ENCODE data around the gene KREMEN1.

KREMEN1 gene

DNA sequence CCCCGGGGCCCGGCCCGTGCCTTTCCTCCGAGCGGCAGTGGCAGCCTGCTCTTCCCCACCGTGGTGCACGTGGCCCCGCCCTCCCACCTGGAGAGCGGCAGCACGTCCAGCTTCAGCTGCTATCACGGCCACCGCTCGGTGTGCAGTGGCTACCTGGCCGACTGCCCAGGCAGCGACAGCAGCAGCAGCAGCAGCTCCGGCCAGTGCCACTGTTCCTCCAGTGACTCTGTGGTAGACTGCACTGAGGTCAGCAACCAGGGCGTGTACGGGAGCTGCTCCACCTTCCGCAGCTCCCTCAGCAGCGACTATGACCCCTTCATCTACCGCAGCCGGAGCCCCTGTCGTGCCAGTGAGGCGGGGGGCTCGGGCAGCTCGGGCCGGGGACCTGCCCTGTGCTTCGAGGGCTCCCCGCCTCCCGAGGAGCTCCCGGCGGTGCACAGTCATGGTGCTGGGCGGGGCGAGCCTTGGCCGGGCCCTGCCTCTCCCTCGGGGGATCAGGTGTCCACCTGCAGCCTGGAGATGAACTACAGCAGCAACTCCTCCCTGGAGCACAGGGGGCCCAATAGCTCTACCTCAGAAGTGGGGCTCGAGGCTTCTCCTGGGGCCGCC lies 23.1 kb upstream of the KREMEN1 start:
- no peak for DNase-seq (ENCODE audit: low spot score)

DNA sequence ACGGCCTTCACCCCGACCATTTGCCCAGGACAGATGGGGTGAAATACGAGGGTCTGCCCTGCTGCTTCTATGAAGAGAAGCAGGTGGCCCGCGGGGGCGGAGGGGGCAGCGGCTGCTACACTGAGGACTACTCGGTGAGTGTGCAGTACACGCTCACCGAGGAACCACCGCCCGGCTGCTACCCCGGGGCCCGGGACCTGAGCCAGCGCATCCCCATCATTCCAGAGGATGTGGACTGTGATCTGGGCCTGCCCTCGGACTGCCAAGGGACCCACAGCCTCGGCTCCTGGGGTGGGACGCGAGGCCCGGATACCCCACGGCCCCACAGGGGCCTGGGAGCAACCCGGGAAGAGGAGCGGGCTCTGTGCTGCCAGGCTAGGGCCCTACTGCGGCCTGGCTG lies 22.4 kb upstream of the KREMEN1 start:
- no peak for DNase-seq (ENCODE audit: low spot score)

DNA sequence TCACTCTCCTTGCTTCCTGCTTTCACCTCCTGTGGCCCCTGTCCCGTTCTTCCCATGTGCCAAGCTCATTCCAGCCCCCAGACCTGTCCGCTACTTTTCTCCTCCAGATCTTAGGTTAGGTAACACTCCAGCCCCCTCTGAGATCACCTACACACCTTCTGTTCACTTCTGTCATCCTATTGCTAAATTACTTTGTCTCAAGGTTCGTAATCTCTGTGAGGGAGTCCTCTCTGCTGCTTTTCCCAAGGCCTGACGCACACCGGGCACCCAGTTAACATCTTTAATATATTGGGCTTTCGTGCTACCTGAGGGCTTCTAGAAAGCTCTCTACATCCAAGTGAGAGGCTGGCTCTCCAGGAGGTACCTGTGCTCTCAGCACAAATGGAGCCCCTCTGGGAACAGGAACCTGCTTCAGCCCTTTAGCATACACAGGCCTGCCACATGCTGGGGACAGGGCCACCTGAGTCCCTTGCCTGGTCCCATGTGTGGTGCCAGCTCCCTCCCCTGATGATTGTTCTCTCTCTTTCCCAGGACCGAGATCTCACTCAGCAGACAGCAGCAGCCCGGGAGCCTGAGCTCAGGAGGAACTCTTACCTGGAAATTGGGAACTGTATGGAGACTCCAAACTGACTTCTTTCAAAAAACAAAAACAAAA lies 19.7 kb upstream of the KREMEN1 start:
- DNase-seq (ENCODE audit: low spot score): no peak

DNA sequence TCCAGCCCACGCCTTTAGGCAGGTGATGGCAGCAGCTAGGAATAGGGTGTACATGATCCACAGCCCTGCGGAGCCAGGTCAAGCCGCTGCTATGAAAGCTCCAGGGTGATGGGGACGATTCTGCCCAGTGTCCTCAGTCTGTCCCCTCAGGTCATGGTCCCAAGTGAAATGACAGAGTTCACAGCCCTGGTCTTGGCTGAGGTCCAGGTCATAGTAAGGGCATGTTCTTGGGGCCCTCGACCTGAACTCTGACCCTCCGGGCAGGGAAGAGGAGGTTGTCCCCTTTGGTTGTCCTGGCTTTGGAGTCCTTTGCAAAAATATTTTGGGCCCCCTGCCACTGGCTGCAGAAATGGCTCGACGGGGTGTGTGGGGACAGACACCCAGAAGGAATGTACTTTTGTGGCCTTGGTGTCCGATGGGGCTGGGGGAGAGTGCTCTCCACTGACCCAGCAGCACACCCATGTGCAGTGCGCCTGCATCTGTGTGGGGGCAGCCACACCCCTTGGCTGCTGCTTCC lies 18.5 kb upstream of the KREMEN1 start:
- DNase-seq (ENCODE audit: low spot score): no peak

DNA sequence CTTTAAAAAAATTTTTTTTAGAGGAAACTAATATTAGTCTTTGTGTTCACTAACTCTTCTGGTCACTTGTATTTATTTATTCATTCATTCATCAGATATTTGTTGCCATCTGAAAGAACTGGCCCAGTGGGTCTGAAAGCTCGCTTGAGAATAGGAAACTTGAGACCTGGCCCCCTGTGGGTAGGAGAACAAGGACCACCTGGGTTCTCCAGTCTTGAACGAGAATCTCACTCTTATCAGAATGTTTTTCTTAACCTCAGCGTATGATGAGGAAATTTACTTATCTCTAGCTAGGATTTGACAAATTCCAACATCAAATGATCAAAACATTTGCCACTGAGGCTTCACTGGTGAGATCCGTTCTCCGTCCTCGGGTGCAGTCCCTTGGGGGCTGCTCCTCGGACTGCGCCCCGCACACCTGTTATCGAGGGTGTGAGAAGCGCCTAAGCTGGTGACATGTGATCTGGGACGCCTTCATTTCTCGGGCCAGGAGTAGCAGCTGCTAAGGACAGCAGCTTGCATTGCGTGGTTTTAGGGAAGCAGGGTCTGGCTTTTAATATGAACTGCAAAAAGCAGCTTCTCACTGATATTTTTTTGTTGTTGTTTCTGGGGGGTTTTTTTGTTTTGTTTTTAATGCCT lies 17.5 kb upstream of the KREMEN1 start:
- no peak for DNase-seq (ENCODE audit: low spot score)

DNA sequence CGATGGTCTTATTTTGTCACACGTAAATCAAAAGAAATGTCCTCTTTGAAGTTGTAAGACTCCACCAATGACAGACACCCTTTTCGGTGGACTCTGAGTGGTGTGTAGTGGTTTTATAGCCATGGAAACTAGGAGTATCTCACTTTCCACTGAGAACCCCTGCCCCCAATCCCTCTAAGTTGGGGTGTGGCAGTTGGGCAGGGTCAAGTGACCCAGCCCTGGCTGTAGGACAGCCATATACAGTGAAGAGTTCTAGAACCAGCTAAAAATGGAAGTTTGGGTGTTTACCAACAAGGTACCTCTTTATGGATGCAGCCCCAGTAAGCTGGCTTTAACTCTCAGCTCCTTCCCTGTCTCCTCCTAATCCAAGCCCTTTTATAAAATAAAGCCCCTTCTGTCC lies 16.4 kb upstream of the KREMEN1 start:
- no peak for DNase-seq (ENCODE audit: low spot score)

DNA sequence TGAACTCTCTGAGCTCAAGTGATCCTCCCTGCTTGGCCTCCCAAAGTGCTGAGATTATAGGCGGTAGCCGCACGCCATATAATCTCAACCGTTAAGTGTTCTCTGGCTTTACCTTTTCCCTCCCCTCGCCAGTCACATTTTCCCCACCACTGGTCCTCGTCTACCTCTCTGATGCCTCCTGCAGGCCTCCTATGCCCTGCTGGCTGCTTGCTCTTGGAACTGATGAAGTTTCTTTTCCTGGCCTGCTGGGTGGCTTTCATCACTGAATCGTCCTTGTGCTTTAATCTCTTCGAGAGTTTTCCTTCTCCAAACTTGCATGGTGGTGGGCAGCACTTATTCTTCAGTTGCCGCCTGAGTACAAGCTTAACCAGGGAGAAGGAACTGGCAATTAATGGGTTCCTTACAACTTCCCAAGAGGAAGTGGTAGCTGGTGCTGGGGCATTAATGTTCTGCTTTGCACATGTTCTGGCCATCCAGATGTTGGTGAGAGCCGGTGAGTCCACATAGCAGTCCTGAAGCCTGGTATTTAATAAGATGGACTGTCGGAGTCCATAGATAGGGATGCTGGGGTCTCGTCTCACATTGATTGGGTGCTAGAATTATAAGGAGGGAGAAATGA lies 12.5 kb upstream of the KREMEN1 start:
- no peak for DNase-seq (ENCODE audit: low spot score)

DNA sequence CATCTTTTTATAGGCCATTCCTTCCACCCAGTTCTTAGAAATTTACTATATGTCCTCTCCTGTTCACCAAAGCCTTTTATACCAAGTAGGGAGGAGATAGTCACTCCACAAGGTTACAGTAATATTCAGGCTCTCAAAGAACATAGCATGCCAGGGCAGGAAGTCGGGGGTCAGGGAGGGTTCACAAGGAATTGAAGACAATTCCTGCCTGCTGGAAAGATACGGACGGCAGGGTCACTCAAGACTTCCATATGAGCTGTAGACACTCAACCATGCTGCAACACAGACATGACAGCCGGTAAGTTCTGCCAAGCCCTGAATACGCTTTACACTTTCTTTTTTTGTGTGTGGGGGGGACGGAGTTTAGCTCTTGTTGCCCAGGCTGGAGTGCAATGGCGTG lies 11.9 kb upstream of the KREMEN1 start:
- no peak for DNase-seq (ENCODE audit: low spot score)

DNA sequence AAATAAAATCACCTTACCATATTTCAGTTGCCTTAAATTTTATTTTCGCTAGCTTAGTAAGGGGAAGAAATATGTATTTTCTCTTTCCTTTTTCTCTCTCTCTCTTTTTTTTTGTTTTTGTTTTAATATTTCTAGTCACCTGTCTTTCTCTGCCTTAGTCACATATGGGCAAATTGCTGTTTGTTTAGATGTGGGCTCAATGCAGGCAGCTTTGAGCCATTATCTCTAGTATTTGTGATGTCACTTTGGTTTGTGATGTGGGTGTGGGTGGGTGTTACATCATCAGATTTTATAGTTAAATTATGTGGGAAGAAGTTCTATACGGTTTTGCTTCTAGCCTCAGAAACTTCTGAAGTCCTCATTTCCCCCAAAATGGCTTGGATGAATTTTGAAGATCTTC lies 11.1 kb upstream of the KREMEN1 start, which contains the start of gene C22orf31:
C22orf31 (minus strand) TSS at position 59 of the 400 bp plus-strand sequence; CDS start at position 20, 39 bp downstream.
- no peak for DNase-seq (ENCODE audit: low spot score)

DNA sequence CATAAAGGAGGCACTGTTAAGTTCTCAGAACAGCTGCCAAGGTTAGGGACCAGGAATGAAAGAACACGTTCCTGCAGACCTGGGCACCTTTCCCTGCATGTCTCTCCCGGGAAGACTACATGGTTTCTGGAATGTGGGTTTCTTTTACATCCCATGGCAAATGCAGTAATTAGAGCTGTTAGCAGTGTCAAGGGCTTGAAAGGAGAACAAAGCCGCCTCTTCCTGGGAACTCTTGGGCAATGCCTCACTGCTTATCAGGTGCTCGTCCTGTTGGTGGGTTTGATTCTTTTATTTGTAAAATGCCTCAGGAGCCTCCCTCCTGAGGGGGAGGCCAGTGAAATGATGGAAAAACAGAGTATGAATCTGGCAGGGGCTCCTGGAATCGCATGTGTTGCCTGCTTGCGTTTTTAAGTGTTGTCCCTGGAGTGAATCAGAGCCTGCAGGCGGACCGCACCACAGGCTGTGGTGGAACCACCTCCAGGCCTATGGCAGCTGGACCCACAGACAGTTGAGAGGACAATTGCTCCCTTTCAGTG lies 10.5 kb upstream of the KREMEN1 start:
- no peak for DNase-seq (ENCODE audit: low spot score)

DNA sequence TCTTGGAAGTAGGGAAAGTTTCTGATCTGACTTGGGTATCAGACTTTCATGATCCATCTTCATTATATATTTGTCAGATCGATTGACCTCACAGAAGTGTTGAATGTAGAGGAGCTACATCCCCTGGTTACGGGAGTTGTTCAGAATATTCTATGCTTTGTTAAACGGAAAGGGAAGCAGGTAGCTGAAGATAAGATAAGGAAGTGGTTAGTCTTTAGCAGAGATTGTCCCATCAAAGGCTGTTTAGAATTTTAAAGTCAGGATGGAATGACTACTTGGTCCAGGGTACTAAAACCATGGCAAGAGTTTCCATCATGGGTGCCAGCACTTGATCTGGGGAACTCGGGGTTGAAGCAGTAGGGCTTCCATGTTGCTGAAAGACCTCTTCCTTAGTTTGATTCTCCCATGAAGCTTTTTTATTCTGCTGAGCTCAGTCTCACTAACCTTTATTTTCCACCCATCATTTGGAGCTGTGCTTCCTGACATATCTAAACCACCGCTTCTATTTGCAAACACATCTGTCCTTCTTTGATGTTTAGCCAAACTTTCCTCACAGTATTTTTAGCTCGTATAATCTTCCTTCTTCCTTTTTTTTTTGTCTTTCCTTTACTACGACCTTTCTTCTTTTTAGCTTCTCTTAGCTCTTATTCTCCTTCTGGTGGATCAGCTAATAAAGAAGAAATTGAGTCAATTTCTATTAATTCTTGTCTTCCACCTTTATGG lies 7.2 kb upstream of the KREMEN1 start:
- DNase-seq (ENCODE audit: low spot score): no peak

DNA sequence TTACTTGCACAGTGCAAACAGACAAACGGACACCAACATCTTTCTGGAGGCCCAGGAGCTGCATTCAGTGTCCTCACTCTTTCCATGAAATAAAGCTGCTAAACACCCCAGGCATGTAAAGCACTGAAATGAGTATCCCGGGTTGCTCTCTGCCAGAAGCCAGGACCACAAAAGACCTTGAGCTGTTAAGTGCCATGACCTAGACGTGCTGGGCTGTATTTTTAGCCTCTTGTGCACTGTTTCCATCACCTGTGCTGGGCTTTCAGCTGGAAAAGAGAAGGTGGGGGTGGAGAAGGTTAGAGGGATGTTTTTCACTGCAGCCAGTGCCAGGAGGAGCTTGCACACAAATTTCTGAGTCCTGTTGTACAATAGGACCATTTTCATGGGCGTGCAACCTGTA lies 3.4 kb upstream of the KREMEN1 start:
- no peak for DNase-seq (ENCODE audit: low spot score)

DNA sequence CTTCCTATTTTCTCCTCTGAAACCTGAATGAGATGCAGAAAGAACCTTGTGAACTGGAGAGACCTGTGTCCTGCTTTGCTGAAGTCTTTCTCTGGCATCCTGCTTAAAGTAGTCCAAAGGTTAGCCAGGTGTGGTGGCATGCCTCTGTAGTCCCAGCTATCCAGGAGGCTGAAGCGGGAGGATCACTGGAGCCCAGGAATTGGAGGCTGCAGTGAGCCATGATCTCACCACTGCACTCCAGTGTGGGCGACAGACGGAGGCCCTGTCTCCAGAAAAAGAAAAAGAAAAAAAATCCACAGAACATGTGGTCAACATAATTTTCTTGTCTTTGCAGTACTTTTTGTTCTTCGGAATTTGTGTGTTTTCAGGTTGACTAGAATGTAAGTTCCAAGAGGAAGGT lies 2.3 kb upstream of the KREMEN1 start:
- no peak for DNase-seq (ENCODE audit: low spot score)

DNA sequence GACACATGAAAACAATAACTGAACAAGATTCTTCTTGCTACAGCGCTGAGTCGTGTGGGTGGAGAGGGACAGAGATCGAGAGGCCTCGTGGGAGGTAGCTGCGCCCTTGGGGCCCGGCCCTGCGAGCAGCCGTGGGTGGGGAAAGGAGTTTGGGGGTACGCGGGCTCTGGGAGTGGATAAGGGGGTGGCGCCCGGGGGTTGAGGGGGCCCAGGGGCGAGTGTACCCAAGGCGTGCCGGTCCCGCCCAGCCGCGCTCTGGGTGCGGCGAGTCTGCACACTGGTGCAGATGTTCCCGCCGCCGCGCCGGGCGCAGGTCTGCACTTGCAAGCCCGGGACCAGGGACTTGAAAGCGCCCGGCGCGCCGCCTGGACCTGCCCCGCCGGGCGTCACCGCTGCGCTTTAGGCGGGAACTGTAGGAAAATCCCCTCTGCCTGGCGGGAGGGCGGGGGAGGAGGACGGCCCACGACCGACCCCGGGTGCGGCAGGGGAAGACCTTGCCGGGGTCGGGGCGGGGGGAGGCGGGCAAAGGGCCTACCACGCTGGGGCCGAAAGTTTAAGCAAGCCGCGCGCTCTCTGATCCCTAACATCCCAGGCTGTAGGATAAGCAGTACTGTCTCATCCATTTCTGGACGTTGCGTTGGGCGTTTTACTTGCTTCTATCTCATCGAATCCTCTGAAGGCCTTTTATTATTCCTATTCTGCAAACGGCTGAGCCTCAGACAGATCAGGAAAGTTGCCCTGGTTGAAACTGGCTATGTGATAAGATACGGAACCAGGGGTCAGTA lies 1.4 kb upstream of the KREMEN1 start:
- DNase-seq (ENCODE audit: low spot score): no peak

DNA sequence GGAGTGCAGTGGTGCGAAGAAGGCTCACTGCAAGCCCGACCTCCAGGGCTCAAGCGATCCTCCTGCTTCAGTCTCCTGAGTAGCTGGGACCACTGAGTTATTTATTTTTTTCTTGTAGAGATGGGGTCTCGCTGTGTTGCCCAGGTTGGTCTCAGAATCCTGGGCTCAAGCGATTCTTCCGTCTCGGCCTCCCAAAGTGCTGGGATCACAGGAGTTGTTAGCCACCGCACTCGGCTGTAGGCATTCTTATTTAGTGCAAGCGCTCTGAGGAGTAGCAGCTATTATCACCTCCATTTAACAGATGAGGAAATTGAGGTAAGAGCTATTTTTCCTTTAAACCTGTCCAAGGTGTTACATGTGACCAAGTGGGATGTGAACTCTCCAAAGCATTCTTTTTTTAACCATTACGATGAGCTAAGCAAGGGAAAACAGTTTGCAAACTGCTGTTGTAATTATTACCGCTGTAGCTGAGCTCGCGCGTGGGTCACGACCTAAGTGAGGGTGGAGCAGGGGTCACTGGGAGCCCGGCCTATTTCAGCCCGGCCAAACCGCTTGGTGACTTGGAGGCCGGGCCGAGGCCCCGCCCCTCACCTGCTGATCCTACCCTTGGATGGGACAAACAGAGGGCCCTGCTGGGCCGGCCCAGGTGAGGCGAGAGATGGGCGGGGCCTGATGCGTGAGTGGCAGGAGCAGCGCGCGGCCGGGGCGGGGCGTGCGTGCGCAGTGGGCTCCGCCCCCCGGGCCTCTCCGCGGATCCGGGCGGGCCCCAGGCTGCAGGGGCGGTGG lies 449 bp upstream of the KREMEN1 start:
- peak; percentile 72 for DNase-seq (ENCODE audit: low spot score)

DNA sequence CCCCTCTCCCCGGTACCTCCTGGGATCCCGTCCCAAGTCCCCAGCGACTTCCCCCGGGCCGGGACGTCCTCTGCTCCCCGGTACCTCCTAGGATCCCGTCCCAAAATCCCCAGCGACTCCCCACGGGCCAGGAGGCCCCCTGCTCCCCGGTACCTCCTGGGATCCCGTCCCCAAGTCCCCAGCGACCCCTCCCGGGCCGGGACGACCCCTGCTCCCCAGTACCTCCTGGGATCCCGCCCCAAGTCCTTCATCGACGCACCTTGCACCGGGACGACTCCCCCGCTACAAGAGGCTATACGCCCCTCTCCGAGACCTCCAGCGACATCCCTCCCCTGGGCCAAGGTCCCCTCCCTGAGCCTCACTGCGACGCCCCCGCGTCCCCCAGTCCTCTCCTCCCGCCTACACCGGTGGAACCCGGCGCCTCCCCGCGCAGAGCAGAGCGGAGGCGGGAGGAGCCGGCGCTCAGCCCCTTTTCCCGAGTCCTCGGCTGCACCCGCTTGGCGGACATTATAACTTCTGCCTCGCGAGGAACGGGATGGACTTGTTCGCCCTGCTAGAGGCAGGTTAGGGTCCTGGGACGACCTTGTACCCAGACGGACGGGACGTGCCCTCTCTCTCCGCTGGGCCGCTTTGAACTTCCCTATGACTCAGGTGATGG lies 912 bp downstream of the KREMEN1 start:
- no peak for DNase-seq (ENCODE audit: low spot score)

DNA sequence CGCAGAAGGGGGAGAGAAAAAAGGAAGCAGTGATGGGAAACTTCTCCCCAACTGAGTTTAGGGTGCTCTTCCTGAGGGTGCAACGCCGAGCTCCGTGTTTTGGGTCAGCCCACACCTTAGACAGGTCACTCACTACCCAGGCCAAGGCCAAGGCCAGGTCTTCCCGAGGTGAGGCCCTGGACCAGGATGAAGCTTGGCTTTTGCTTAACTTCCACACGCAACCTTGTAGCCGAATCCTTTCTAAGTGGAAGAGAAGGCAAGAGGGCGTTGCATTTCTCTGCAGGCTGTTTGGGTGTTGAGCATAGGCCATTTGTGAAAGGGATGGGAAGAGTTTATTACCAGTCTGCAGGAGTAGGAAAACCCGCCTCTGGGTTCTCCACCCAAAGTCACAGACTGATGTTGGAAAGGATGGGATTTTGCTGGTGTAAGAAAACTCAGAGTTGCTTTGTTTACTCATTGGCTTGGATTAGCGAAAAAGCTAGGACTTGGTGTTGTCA lies 1.5 kb downstream of the KREMEN1 start:
- DNase-seq (ENCODE audit: low spot score): no peak

DNA sequence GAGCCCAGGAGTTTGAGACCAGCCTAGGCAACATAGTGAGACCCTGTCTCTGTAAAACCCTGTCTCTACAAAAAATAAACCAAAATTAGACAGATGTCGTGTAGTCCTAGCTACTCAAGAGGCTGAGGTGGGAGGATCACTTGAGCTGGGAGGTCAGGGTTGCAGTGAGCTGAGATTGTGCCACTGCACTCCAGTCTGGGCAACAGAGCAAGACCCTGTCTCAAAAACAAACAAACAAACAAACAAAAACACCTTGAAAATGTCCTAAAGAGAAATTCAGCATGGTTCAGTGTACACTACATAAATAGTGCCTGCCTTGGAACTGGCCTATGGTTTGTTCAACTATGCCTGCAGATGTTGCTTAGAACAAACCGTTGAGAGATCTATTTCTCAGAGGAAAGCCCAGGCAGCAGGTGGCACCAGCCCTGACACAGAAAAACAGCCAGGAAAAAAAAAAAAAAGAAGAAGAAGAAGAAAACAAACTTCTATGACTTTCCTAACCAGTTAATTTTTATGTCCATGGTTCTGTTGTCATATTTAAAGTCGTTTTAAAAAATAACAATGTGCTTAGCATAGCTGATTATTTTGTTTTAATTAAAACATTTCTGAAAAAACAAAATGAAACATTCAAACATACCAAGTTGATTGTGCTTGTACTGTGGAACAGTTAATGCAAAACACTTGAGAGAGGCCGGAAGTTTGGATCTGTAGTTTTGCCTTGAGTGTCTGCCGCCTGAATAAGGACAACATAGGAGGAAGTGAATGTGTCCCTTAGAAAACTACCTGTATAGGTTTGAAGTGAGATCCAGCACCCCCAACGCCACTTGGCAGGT lies 5.4 kb downstream of the KREMEN1 start:
- DNase-seq (ENCODE audit: low spot score): no peak

DNA sequence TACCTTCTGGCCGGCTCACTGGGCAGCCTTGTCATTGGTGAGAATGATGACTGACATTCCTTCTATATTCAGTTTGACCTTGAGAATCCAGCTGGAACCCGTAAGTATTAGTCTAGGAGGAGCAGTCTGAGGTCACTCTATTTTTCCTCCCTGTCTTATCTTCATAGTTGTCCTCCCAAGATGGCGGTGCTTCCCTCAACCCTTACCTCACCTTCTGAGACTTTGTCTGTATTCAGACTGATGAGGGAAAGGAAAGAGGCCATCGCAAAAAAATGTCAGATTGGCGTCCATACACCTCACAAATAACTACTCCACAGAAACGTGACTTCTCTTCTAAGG lies 6.0 kb downstream of the KREMEN1 start:
- no peak for DNase-seq (ENCODE audit: low spot score)
